Esophagus squamous epithelium (tissue), 5 donors: ENCODE results near the gene CXCR1. TPM values are rescaled to one million over a fixed set of nuclear protein-coding genes. Genes with fewer than 3 reads are reported as not detected.

Experiments
- DNase-seq: peaks from one replicate; lab custom pipeline; 2025; lab: John Stamatoyannopoulos, UW
- H3K27ac ChIP-seq, 4 donors: fragments of 200-600 bp; sonication (generic); one replicate each; pipeline ENCODE4 v1.5.1; 2016 to 2019; ENCODE audit warnings: mild to moderate bottlenecking in 1 of 4
- H3K27me3 ChIP-seq, 4 donors: fragments of 200-600 bp; sonication (generic); 1 replicate in 3 of 4; 2 replicates in 1 of 4; pipeline versions ENCODE4 v1.5.1 to v1.6.0; 2017 to 2021; ENCODE audit warnings: antibody characterized with exemption in 1 of 4
- H3K36me3 ChIP-seq, 3 donors: fragments of 200-600 bp; sonication (generic); one replicate each; pipeline ENCODE4 v1.5.1; 2016 to 2019
- H3K4me1 ChIP-seq, 3 donors: fragments of 200-600 bp; sonication (generic); one replicate each; pipeline ENCODE4 v1.5.1; 2017 to 2019
- H3K4me3 ChIP-seq, 4 donors: fragments of 200-600 bp; sonication (generic); 1 replicate in 3 of 4; 2 replicates in 1 of 4; pipeline ENCODE4 v1.5.1; 2016 to 2019; ENCODE audit warnings: mild to moderate bottlenecking in 2 of 4, moderate library complexity in 1 of 4
- H3K9me3 ChIP-seq, 3 donors: fragments of 200-600 bp; sonication (generic); one replicate each; pipeline ENCODE4 v1.5.1; 2016 to 2019
- POLR2A ChIP-seq, 4 donors: fragments of 450-650 bp; IDR thresholded peaks; one replicate each; pipeline ENCODE4 v1.6.1; 2017; ENCODE audit warnings: antibody characterized with exemption in 4 of 4, mild to moderate bottlenecking in 4 of 4, moderate library complexity in 3 of 4
- WGBS, 2 donors: methylation state at CpG; one replicate each; pipeline ENCODE4 v1.1.5; 2018; 5-methylcytosine and 5-hydroxymethylcytosine counted together
- intact Hi-C: fragments of 100-400 bp; cut with DNase I; formaldehyde crosslinking; loops from one replicate; pipeline ENCODE4 v1.15.0; 2022
- total RNA-seq, 4 donors: library from RNA; depleted of rRNA; stranded (reverse); fragments of >200 nt; gene quantifications; one replicate each; pipeline ENCODE4 v1.1.0, GENCODE V29; 2016
- TF ChIP-seq, protein P1 (sequence below), 6 experiments: fragments of 450-650 bp in 4 of 6; fragments of 200-600 bp in 2 of 6; sonication (generic) in 2 of 6; IDR thresholded peaks; one replicate each; pipeline ENCODE4 v1.5.1; 2016 to 2019; ENCODE audit warnings: antibody characterized with exemption in 6 of 6, mild to moderate bottlenecking in 4 of 6, moderate library complexity in 4 of 6
- donor health status: DM: yes; HTN: yes; CAD: no.

Gene CXCR1
- total RNA-seq, 4 donors from 2014 or later: 1.3 TPM; not detected in 3

- DNase-seq: no peak
- 30 to 37% methylated on average over 4 of the region's 4 CpGs for WGBS, 2 donors
- Histone ChIP-seq H3K36me3 (no peaks in the 10 kb centered on the region), H3K27me3 (peaks cover 0 to 5% (median 0%) of the 10 kb centered on the region in 4 donors), H3K9me3 (no peaks in the 10 kb centered on the region), H3K4me3 (no peak overlapping the region), H3K4me1 (peaks cover 0 to 15% (median 7%) of the 10 kb centered on the region in 3 donors), H3K27ac (peak overlapping the region in 1 of 4 donors; percentile 3)
- intact Hi-C loops: loop anchor here (5.0 kb wide), 1 partner anchor 70 kb away; no protein-coding TSS in a partner anchor
- no peak for TF ChIP-seq POLR2A (IDR thresholded peaks at IDR 0.05)
- TF ChIP-seq, protein P1, sequence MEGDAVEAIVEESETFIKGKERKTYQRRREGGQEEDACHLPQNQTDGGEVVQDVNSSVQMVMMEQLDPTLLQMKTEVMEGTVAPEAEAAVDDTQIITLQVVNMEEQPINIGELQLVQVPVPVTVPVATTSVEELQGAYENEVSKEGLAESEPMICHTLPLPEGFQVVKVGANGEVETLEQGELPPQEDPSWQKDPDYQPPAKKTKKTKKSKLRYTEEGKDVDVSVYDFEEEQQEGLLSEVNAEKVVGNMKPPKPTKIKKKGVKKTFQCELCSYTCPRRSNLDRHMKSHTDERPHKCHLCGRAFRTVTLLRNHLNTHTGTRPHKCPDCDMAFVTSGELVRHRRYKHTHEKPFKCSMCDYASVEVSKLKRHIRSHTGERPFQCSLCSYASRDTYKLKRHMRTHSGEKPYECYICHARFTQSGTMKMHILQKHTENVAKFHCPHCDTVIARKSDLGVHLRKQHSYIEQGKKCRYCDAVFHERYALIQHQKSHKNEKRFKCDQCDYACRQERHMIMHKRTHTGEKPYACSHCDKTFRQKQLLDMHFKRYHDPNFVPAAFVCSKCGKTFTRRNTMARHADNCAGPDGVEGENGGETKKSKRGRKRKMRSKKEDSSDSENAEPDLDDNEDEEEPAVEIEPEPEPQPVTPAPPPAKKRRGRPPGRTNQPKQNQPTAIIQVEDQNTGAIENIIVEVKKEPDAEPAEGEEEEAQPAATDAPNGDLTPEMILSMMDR (IDR thresholded peaks at IDR 0.05): no peak
Measured at GRCh38 chr2:218187296-218188015, 20.7 kb upstream of the CXCR1 start.

GRCh38 chr2:218186876-218187275 is 20.1 kb upstream of the CXCR1 start:
- intact Hi-C loops: loop anchor here (5.0 kb wide), 1 partner anchor 70 kb away; no protein-coding TSS in a partner anchor
- no peak overlapping the region for H3K4me3 ChIP-seq
- no peaks in the 10 kb centered on the region for H3K36me3 ChIP-seq
- WGBS, 2 donors: 70 to 71% methylated on average over 1 of the region's 1 CpG
- no peaks in the 10 kb centered on the region for H3K9me3 ChIP-seq
- H3K4me1 ChIP-seq: peaks cover 0 to 15% (median 7%) of the 10 kb centered on the region in 3 donors
- H3K27ac ChIP-seq: peak overlapping the region in 1 of 4 donors; percentile 3
- TF ChIP-seq, protein P1 (IDR thresholded peaks at IDR 0.05): no peak
- DNase-seq: no peak
- peaks cover 0 to 5% (median 0%) of the 10 kb centered on the region in 4 donors for H3K27me3 ChIP-seq

GRCh38 chr2:218186355-218186766 is 19.6 kb upstream of the CXCR1 start:
- intact Hi-C loops: loop anchor here (5.0 kb wide), 1 partner anchor 71 kb away; no protein-coding TSS in a partner anchor
- 36 to 37% methylated on average over 8 of the region's 8 CpGs for WGBS, 2 donors
- peak overlapping the region in 1 of 4 donors; percentile 19 for H3K4me3 ChIP-seq

DNA sequence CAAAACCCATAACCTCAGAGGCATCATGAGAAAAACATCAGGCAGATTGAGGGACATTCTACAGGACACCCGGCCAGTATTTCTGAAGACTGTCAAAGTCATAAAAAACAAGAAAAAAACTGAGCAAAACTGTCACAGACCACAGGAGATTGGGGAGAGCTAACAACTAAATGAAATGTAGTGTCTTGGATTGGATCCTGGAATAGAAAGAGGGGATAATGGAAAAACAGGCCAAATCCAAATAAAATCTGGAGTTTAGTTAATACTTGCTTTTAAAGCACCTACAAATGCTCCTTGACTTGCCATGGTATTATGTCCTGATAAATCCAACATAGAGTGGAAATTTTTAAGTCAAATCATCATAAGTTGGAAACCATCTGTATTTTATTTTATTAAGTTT is 17.6 kb upstream of the CXCR1 start:
- Histone ChIP-seq H3K4me3 (no peak overlapping the region), H3K27ac (no peak overlapping the region), H3K9me3 (no peaks in the 10 kb centered on the region), H3K36me3 (no peaks in the 10 kb centered on the region), H3K4me1 (peaks cover 0 to 27% (median 7%) of the 10 kb centered on the region in 3 donors), H3K27me3 (peaks cover 0 to 5% (median 0%) of the 10 kb centered on the region in 4 donors)
- intact Hi-C loops: no loop called here
- TF ChIP-seq, protein P1 (IDR thresholded peaks at IDR 0.05): no peak
- no peak for TF ChIP-seq POLR2A (IDR thresholded peaks at IDR 0.05)
- 79 to 80% methylated on average over 1 of the region's 1 CpG for WGBS, 2 donors
- DNase-seq: no peak

More at GRCh38 chr2:218186355-218186766, 19.6 kb upstream of the CXCR1 start:
- no peak for DNase-seq
- H3K27me3 ChIP-seq: peaks cover 0 to 5% (median 0%) of the 10 kb centered on the region in 4 donors
- H3K36me3 ChIP-seq: no peaks in the 10 kb centered on the region
- TF ChIP-seq POLR2A (IDR thresholded peaks at IDR 0.05): no peak
- TF ChIP-seq, protein P1 (IDR thresholded peaks at IDR 0.05): peak; percentile 77 to 90 (median 84)
- no peaks in the 10 kb centered on the region for H3K9me3 ChIP-seq
- peaks cover 0 to 19% (median 7%) of the 10 kb centered on the region in 3 donors for H3K4me1 ChIP-seq
- H3K27ac ChIP-seq: peak overlapping the region in 1 of 4 donors; percentile 3
